K562 treated with DMSO at 1 percent for 24 hours (cell line): ENCODE data around the gene HSP90AB1. TPM values are rescaled to one million over a fixed set of nuclear protein-coding genes. Genes with fewer than 3 reads are reported as not detected.

Experiments used
- total RNA-seq: library from RNA; unstranded; fragments of 300-600 nt; gene quantifications from 2 replicates; pipeline ENCODE4 v1.2.3, GENCODE V29; 2022; ENCODE audit warnings: low read depth; ENCODE audit not compliant: insufficient read depth

HSP90AB1 gene
- total RNA-seq: 1,001 and 1,023 TPM in 2 replicates

GRCh38 chr6:44246663-44247337, at the start of gene HSP90AB1:
TSS of gene HSP90AB1 (plus strand) at chr6:44247101. CDS start at chr6:44248630, 1,529 bp downstream.

GRCh38 chr6:44216677-44217331, 30.1 kb upstream of the HSP90AB1 start, which contains the start of gene MYMX:
TSS of gene MYMX (plus strand) at chr6:44216926. CDS start at chr6:44217472, 546 bp downstream.

GRCh38 chr6:44223319-44224028, 23.4 kb upstream of the HSP90AB1 start, which contains the start of gene SLC29A1:
TSS of gene SLC29A1 (plus strand) at chr6:44223595. CDS start at chr6:44227314, 3,719 bp downstream.

GRCh38 chr6:44257025-44257752, 10.3 kb downstream of the HSP90AB1 start, which contains the start of gene SLC35B2:
TSS of gene SLC35B2 (minus strand) at chr6:44257528. CDS start at chr6:44257410, 118 bp downstream.

GRCh38 chr6:44265007-44265721, 18.3 kb downstream of the HSP90AB1 start, which contains the start of gene NFKBIE:
TSS of gene NFKBIE (minus strand) at chr6:44265551. CDS start at chr6:44265346, 205 bp downstream.

GRCh38 chr6:44269921-44270525, 23.1 kb downstream of the HSP90AB1 start, which contains the start of gene TMEM151B:
TSS of gene TMEM151B (plus strand) at chr6:44270450. CDS start at chr6:44270743, 293 bp downstream.

Other genes starting within 250 kb of the HSP90AB1 start
- gene MRPL14, start 119.6 kb upstream of the HSP90AB1 start, total RNA-seq: 141 and 161 TPM in 2 replicates
- gene TMEM63B, start 119.5 kb upstream of the HSP90AB1 start, total RNA-seq: 62.8 and 66.6 TPM in 2 replicates
- gene CAPN11, start 88.3 kb upstream of the HSP90AB1 start, total RNA-seq: not detected in 2 replicates
- not detected in 2 replicates for gene MYMX, start 30.2 kb upstream of the HSP90AB1 start, total RNA-seq
- gene SLC29A1, start 23.5 kb upstream of the HSP90AB1 start, total RNA-seq: 193 and 196 TPM in 2 replicates
- gene SLC35B2, start 10.4 kb downstream of the HSP90AB1 start, total RNA-seq: 96.5 and 104 TPM in 2 replicates
- gene NFKBIE, start 18.4 kb downstream of the HSP90AB1 start, total RNA-seq: 52.3 and 56.0 TPM in 2 replicates
- gene TMEM151B, start 23.3 kb downstream of the HSP90AB1 start, total RNA-seq: not detected in 2 replicates
- 26.6 and 27.1 TPM in 2 replicates for gene AARS2, start 66.2 kb downstream of the HSP90AB1 start, total RNA-seq
- gene SPATS1, start 95.5 kb downstream of the HSP90AB1 start, total RNA-seq: not detected in 2 replicates
- gene CDC5L, start 140.6 kb downstream of the HSP90AB1 start, total RNA-seq: 20.0 and 22.1 TPM in 2 replicates